ENCODE data around the gene SCYL1. TPM values are rescaled to one million over a fixed set of nuclear protein-coding genes. Genes with fewer than 3 reads are reported as not detected.
A peak's percentile ranks its signal among the peaks of the same experiment; 100 is the strongest.

SCYL1 gene
- total RNA-seq, 1 donor from 2014 or later = 91.1 TPM

- Mint-ChIP-seq H3K27ac (no peak overlapping the region), H3K4me3 (no peak overlapping the region), H3K36me3 (peaks cover 9% of the 10 kb centered on the region), H3K27me3 (ENCODE audit: low read depth) (peaks cover 3% of the 10 kb centered on the region), H3K4me1 (peaks cover 16% of the 10 kb centered on the region), H3K9me3 (no peaks in the 10 kb centered on the region)
- no peak for DNase-seq (ENCODE audit: low spot score in 2 of 2, unreplicated experiment in 2 of 2)
- TF ChIP-seq CTCF (IDR thresholded peaks at IDR 0.05; ENCODE audit: unreplicated experiment) = no peak
Measured at GRCh38 chr11:65538232-65538914, 13.5 kb downstream of the SCYL1 start.

GRCh38 chr11:65538915-65539743, 14.2 kb downstream of the SCYL1 start:
- Mint-ChIP-seq H3K27me3 (ENCODE audit: low read depth) (peaks cover 3% of the 10 kb centered on the region), H3K4me1 (peaks cover 16% of the 10 kb centered on the region), H3K36me3 (peaks cover 13% of the 10 kb centered on the region), H3K4me3 (peak overlapping the region; percentile 34), H3K9me3 (no peaks in the 10 kb centered on the region), H3K27ac (no peak overlapping the region)
- TF ChIP-seq CTCF (IDR thresholded peaks at IDR 0.05; ENCODE audit: unreplicated experiment) = no peak
- DNase-seq (ENCODE audit: low spot score in 2 of 2, unreplicated experiment in 2 of 2) = no peak

GRCh38 chr11:65539744-65540289, 14.9 kb downstream of the SCYL1 start:
- H3K36me3 Mint-ChIP-seq = peaks cover 20% of the 10 kb centered on the region
- peaks cover 3% of the 10 kb centered on the region for H3K27me3 Mint-ChIP-seq (ENCODE audit: low read depth)
- H3K27ac Mint-ChIP-seq = no peak overlapping the region

GRCh38 chr11:65540290-65541092, 15.6 kb downstream of the SCYL1 start:
- TF ChIP-seq CTCF (IDR thresholded peaks at IDR 0.05; ENCODE audit: unreplicated experiment) = peak; percentile 85
- peaks cover 18% of the 10 kb centered on the region for H3K4me1 Mint-ChIP-seq
- peak; percentile 80 to 87 for DNase-seq (ENCODE audit: low spot score in 2 of 2, unreplicated experiment in 2 of 2)
- no peaks in the 10 kb centered on the region for H3K9me3 Mint-ChIP-seq
- peak overlapping the region; percentile 64 for H3K4me3 Mint-ChIP-seq
- peaks cover 3% of the 10 kb centered on the region for H3K27me3 Mint-ChIP-seq (ENCODE audit: low read depth)
- H3K27ac Mint-ChIP-seq = no peak overlapping the region
- peaks cover 27% of the 10 kb centered on the region for H3K36me3 Mint-ChIP-seq

More at GRCh38 chr11:65539744-65540289, 14.9 kb downstream of the SCYL1 start:
- DNase-seq (ENCODE audit: low spot score in 2 of 2, unreplicated experiment in 2 of 2) = no peak
- Mint-ChIP-seq H3K4me1 (peaks cover 16% of the 10 kb centered on the region), H3K4me3 (peak overlapping the region; percentile 64), H3K9me3 (no peaks in the 10 kb centered on the region)
- no peak for TF ChIP-seq CTCF (IDR thresholded peaks at IDR 0.05; ENCODE audit: unreplicated experiment)
